Fibroblast of mammary gland (primary cell): ENCODE measurements around the gene TBC1D5.
"Not testable (repeated sequence)": the region's sequence is repeated elsewhere in the genome, so short reads cannot be mapped to it uniquely, and the experiment has no call there.

Source experiments
- DNase-seq: peaks from one replicate; pipeline ENCODE4 v3.0.0-alpha.2; 2010; ENCODE audit warnings: low read depth
- H3K4me3 ChIP-seq: 2 replicates; pipeline ENCODE4 v1.5.1; 2011; ENCODE audit warnings: low read depth, mild to moderate bottlenecking, low read length, moderate library complexity; ENCODE audit not compliant: control insufficient read depth
- CTCF ChIP-seq: conservative IDR thresholded peaks from 2 replicates; pipeline ENCODE4 v1.5.1; 2011; ENCODE audit warnings: low read depth, low read length, inconsistent platforms; ENCODE audit not compliant: control insufficient read depth, insufficient read depth

The TBC1D5 gene

GRCh38 chr3:17623464-17623863, 119.0 kb downstream of the TBC1D5 start:
- TF ChIP-seq CTCF: no peak
- H3K4me3 ChIP-seq: no peak overlapping the region
- DNase-seq: no peak

GRCh38 chr3:17619968-17620367, 122.5 kb downstream of the TBC1D5 start:
- no peak for DNase-seq
- H3K4me3 ChIP-seq: no peak overlapping the region
- no peak for TF ChIP-seq CTCF

GRCh38 chr3:17613017-17613416, 129.4 kb downstream of the TBC1D5 start:
- H3K4me3 ChIP-seq, DNase-seq: not testable (repeated sequence)

- TF ChIP-seq CTCF: no peak
- H3K4me3 ChIP-seq: no peak overlapping the region
- no peak for DNase-seq
These were observed 134.5 kb downstream of the TBC1D5 start for GRCh38 chr3:17607905-17608304.

- no peak for DNase-seq
- TF ChIP-seq CTCF: no peak
- no peak overlapping the region for H3K4me3 ChIP-seq
These were observed 136.5 kb downstream of the TBC1D5 start for GRCh38 chr3:17605934-17606333.

- no peak for TF ChIP-seq CTCF
- H3K4me3 ChIP-seq: no peak overlapping the region
- DNase-seq: peak; percentile 94
These were observed 137.4 kb downstream of the TBC1D5 start for GRCh38 chr3:17605032-17605431.

GRCh38 chr3:17602126-17602525, 140.3 kb downstream of the TBC1D5 start:
- peak; percentile 5 for DNase-seq

More at GRCh38 chr3:17602126-17602525, 140.3 kb downstream of the TBC1D5 start:
- H3K4me3 ChIP-seq: no peak overlapping the region
- no peak for TF ChIP-seq CTCF
